Colonic mucosa (tissue), 4 donors: ENCODE measurements around the gene KCTD5. TPM values are rescaled to one million over a fixed set of nuclear protein-coding genes. Genes with fewer than 3 reads are reported as not detected.

Experiments used
- DNase-seq: peaks from one replicate; pipeline ENCODE4 v3.0.0-alpha.2; 2020
- H3K27ac ChIP-seq: fragments of 200-600 bp; one replicate; pipeline ENCODE4 v1.8.0; 2021
- H3K27me3 ChIP-seq: fragments of 200-600 bp; one replicate; pipeline ENCODE4 v1.8.0; 2021
- H3K36me3 ChIP-seq: fragments of 200-600 bp; one replicate; pipeline ENCODE4 v1.8.0; 2021
- H3K4me1 ChIP-seq: fragments of 200-600 bp; one replicate; pipeline ENCODE4 v1.8.0; 2021; ENCODE audit warnings: mild to moderate bottlenecking
- H3K4me3 ChIP-seq: fragments of 200-600 bp; one replicate; pipeline ENCODE4 v1.8.0; 2021
- H3K9ac ChIP-seq, 2 donors: one replicate each; pipeline ENCODE4 v1.7.0; 2013; ENCODE audit warnings: control low read depth in 2 of 2, low read depth in 2 of 2, low read length in 2 of 2
- H3K9me3 ChIP-seq: fragments of 200-600 bp; one replicate; pipeline ENCODE4 v1.8.0; 2021
- CTCF ChIP-seq: fragments of 200-600 bp; IDR thresholded peaks from one replicate; pipeline ENCODE4 v1.8.0; 2022; ENCODE audit warnings: antibody characterized with exemption, mild to moderate bottlenecking
- intact Hi-C: fragments of 100-400 bp; cut with DNase I; formaldehyde crosslinking; loops from one replicate; pipeline ENCODE4 v1.14.1; 2022
- total RNA-seq, 2 donors: library from RNA; stranded (reverse); fragmentation: NEBNext Ultra II Directional in 1 of 2; extraction: Animal tissue kit (Norgen Biotek cat#: 25700) in 1 of 2; gene quantifications; one replicate each; pipeline ENCODE4 v1.2.1, GENCODE V29; 2021
- donor health status: healthy.
- donor health status: DM: no; HTN: no; CAD: no.
- donor health status: DM: no; HTN: no; CAD: no.

The KCTD5 gene
- total RNA-seq, 2 donors from 2014 or later, result 45.2 to 88.3 TPM

GRCh38 chr16:2712063-2712441 is 29.7 kb downstream of the KCTD5 start:
- no peak overlapping the region for H3K9ac ChIP-seq
- no peak overlapping the region for H3K27ac ChIP-seq
- H3K4me1 ChIP-seq, result no peaks in the 10 kb centered on the region
- intact Hi-C loops, result no loop called here
- no peaks in the 10 kb centered on the region for H3K9me3 ChIP-seq
- H3K4me3 ChIP-seq, result no peak overlapping the region
- peaks cover 4% of the 10 kb centered on the region for H3K27me3 ChIP-seq
- no peak for DNase-seq
- TF ChIP-seq CTCF, result no peak
- peaks cover 8% of the 10 kb centered on the region for H3K36me3 ChIP-seq

- intact Hi-C loops, result no loop called here
- H3K27me3 ChIP-seq, result peaks cover 4% of the 10 kb centered on the region
- no peak for TF ChIP-seq CTCF
- no peak overlapping the region for H3K9ac ChIP-seq
- H3K36me3 ChIP-seq, result peaks cover 8% of the 10 kb centered on the region
- DNase-seq, result no peak
- H3K4me3 ChIP-seq, result no peak overlapping the region
- no peaks in the 10 kb centered on the region for H3K4me1 ChIP-seq
- H3K27ac ChIP-seq, result no peak overlapping the region
- H3K9me3 ChIP-seq, result no peaks in the 10 kb centered on the region
Observed at GRCh38 chr16:2712546-2712945, 30.2 kb downstream of the KCTD5 start.

GRCh38 chr16:2713523-2713922 is 31.2 kb downstream of the KCTD5 start:
- no peak for DNase-seq
- Histone ChIP-seq H3K4me1 (no peaks in the 10 kb centered on the region), H3K36me3 (peaks cover under 1% of the 10 kb centered on the region), H3K9me3 (no peaks in the 10 kb centered on the region), H3K4me3 (no peak overlapping the region), H3K27me3 (peaks cover 4% of the 10 kb centered on the region), H3K9ac (no peak overlapping the region), H3K27ac (no peak overlapping the region)
- intact Hi-C loops, result no loop called here
- TF ChIP-seq CTCF, result no peak

- Histone ChIP-seq H3K36me3 (no peaks in the 10 kb centered on the region), H3K27me3 (peaks cover 4% of the 10 kb centered on the region), H3K4me1 (no peaks in the 10 kb centered on the region), H3K9me3 (no peaks in the 10 kb centered on the region), H3K9ac (no peak overlapping the region), H3K4me3 (no peak overlapping the region), H3K27ac (no peak overlapping the region)
- DNase-seq, result no peak
- no peak for TF ChIP-seq CTCF
- intact Hi-C loops, result no loop called here
Observed at GRCh38 chr16:2713985-2714774, 31.9 kb downstream of the KCTD5 start.

- TF ChIP-seq CTCF, result no peak
- H3K4me3 ChIP-seq, result no peak overlapping the region
- H3K36me3 ChIP-seq, result no peaks in the 10 kb centered on the region
- DNase-seq, result no peak
- intact Hi-C loops, result no loop called here
- H3K9me3 ChIP-seq, result no peaks in the 10 kb centered on the region
- H3K27me3 ChIP-seq, result peaks cover 4% of the 10 kb centered on the region
- peaks cover 5% of the 10 kb centered on the region for H3K4me1 ChIP-seq
- H3K9ac ChIP-seq, result no peak overlapping the region
- H3K27ac ChIP-seq, result no peak overlapping the region
Observed at GRCh38 chr16:2715064-2715463, 32.7 kb downstream of the KCTD5 start.
